Ishikawa (cell line): ENCODE data around the gene C18orf63.

Experiments used
- CREB1 ChIP-seq: IDR thresholded peaks from 2 replicates; pipeline ENCODE4 v1.6.1; 2012; ENCODE audit warnings: low read depth
- EGR1 ChIP-seq: IDR thresholded peaks from 2 replicates; pipeline ENCODE4 v1.6.1; 2012
- EP300 ChIP-seq: IDR thresholded peaks from 2 replicates; pipeline ENCODE4 v1.6.1; 2012; ENCODE audit warnings: borderline replicate concordance
- FOXM1 ChIP-seq: IDR thresholded peaks from 2 replicates; pipeline ENCODE4 v1.6.1; 2012; ENCODE audit warnings: low read depth, borderline replicate concordance
- RAD21 ChIP-seq: IDR thresholded peaks from 2 replicates; pipeline ENCODE4 v1.6.1; 2012; ENCODE audit warnings: low read depth
- TAF1 ChIP-seq: IDR thresholded peaks from 2 replicates; pipeline ENCODE4 v1.6.1; 2012; ENCODE audit warnings: low read depth, mild to moderate bottlenecking
- TEAD4 ChIP-seq: IDR thresholded peaks from 2 replicates; pipeline ENCODE4 v1.6.1; 2012
- TF ChIP-seq, protein P1 (sequence below): IDR thresholded peaks from 2 replicates; pipeline ENCODE4 v1.6.1; 2012; ENCODE audit warnings: low read depth, mild to moderate bottlenecking
- TF ChIP-seq, protein P2 (sequence below): IDR thresholded peaks from 2 replicates; pipeline ENCODE4 v1.6.1; 2012

DNA sequence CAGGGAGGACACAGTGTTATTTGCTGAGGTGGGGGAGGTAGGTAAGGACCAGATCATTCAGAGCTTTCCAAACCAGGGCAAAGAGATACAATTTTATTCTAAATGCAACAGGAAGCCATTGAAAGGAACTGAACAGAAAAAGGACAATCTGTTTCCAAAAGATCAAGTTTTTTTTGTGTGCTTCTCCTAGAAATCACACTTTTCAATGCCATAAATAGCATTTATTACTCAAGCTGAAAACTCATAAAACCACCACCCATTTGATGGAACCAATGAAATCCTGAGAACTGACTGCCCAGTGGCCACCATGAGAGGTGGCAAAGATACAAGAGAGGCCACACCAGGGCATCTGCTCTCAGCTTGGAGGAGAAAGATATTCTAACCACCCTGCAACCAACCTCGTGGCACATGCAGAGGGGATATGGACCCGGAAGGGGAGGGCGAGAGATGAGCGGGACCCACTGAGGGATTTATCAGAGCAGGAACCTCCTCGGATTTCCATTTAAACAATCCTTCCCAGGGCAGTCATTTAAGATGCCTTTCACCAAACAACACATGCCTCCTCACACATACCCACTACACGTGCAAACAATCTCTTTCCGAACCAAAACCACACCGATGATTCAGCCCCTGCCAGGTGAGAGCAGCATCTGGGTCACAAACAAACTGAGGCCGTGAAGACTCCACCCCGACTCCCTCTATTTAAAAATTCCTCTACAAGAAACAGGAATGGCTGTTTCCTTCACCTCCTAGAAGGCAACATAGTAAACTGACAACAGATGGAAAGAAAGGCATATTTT lies 32.7 kb upstream of the C18orf63 start:
- TF ChIP-seq EP300 (no peak), CREB1 (no peak), EGR1 (no peak), FOXM1 (no peak), TEAD4 (no peak), TAF1 (no peak), RAD21 (no peak)
- TF ChIP-seq, protein P1, sequence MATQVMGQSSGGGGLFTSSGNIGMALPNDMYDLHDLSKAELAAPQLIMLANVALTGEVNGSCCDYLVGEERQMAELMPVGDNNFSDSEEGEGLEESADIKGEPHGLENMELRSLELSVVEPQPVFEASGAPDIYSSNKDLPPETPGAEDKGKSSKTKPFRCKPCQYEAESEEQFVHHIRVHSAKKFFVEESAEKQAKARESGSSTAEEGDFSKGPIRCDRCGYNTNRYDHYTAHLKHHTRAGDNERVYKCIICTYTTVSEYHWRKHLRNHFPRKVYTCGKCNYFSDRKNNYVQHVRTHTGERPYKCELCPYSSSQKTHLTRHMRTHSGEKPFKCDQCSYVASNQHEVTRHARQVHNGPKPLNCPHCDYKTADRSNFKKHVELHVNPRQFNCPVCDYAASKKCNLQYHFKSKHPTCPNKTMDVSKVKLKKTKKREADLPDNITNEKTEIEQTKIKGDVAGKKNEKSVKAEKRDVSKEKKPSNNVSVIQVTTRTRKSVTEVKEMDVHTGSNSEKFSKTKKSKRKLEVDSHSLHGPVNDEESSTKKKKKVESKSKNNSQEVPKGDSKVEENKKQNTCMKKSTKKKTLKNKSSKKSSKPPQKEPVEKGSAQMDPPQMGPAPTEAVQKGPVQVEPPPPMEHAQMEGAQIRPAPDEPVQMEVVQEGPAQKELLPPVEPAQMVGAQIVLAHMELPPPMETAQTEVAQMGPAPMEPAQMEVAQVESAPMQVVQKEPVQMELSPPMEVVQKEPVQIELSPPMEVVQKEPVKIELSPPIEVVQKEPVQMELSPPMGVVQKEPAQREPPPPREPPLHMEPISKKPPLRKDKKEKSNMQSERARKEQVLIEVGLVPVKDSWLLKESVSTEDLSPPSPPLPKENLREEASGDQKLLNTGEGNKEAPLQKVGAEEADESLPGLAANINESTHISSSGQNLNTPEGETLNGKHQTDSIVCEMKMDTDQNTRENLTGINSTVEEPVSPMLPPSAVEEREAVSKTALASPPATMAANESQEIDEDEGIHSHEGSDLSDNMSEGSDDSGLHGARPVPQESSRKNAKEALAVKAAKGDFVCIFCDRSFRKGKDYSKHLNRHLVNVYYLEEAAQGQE, result no peak
- TF ChIP-seq, protein P2, sequence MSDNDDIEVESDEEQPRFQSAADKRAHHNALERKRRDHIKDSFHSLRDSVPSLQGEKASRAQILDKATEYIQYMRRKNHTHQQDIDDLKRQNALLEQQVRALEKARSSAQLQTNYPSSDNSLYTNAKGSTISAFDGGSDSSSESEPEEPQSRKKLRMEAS, result no peak
